ENCODE data around the gene HECTD1. TPM values are rescaled to one million over a fixed set of nuclear protein-coding genes. Genes with fewer than 3 reads are reported as not detected.
A peak's percentile ranks its signal among the peaks of the same experiment; 100 is the strongest.

Gene HECTD1
- total RNA-seq, 1 donor from 2014 or later = 161 TPM

- Histone ChIP-seq H3K4me1 (no peaks in the 10 kb centered on the region), H3K36me3 (peaks cover 14% of the 10 kb centered on the region), H3K4me3 (no peak overlapping the region), H3K27me3 (no peaks in the 10 kb centered on the region), H3K9me3 (no peaks in the 10 kb centered on the region), H3K27ac (no peak overlapping the region)
- DNase-seq = no peak
- intact Hi-C loops (cut with DNase I) = loop anchor here (10.0 kb wide), 1 partner anchor 96 kb away; no protein-coding TSS in a partner anchor
- no peak for ATAC-seq
- TF ChIP-seq CTCF (IDR thresholded peaks at IDR 0.05) = no peak
Measured at GRCh38 chr14:31080484-31080883, 127.1 kb downstream of the HECTD1 start.

DNA sequence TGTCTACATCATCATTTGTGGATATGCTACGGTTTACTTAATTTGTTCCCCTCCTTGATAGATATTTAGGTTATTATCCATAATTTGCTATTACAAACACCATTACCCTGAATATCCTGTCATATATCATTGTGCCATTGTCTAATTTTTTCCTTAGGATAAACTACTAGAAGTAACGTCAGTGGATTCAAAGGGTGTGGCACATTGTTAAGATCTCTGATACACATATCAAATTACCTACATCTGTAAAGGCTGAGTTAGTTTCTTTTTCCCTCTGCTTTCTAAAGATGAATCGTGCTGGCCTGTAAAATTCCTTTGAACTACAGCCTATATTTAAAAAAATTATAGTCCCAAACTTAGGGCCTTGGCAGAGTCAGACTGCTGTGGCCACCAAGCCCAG, 127.5 kb downstream of the HECTD1 start:
- intact Hi-C loops (cut with DNase I) = loop anchor here (10.0 kb wide), 1 partner anchor 95 kb away; no protein-coding TSS in a partner anchor
- DNase-seq (no peak), ATAC-seq (no peak)
- H3K4me1 ChIP-seq = no peaks in the 10 kb centered on the region
- no peak overlapping the region for H3K27ac ChIP-seq
- no peaks in the 10 kb centered on the region for H3K9me3 ChIP-seq
- TF ChIP-seq CTCF (IDR thresholded peaks at IDR 0.05) = no peak
- no peaks in the 10 kb centered on the region for H3K27me3 ChIP-seq
- H3K4me3 ChIP-seq = no peak overlapping the region
- H3K36me3 ChIP-seq = peaks cover 14% of the 10 kb centered on the region

- H3K36me3 ChIP-seq = peaks cover 9% of the 10 kb centered on the region
- intact Hi-C loops (cut with DNase I) = loop anchor here (10.0 kb wide), 1 partner anchor 54 kb away; the partner anchor contains the start of genes AP4S1 and STRN3
- no peak for ATAC-seq
Measured at GRCh38 chr14:31078766-31079165, 128.8 kb downstream of the HECTD1 start.

GRCh38 chr14:31075144-31075543, 132.4 kb downstream of the HECTD1 start:
- no peak for ATAC-seq
- DNase-seq = no peak
- Histone ChIP-seq H3K36me3 (no peaks in the 10 kb centered on the region), H3K4me1 (no peaks in the 10 kb centered on the region), H3K4me3 (no peak overlapping the region), H3K27me3 (no peaks in the 10 kb centered on the region), H3K27ac (no peak overlapping the region), H3K9me3 (no peaks in the 10 kb centered on the region)
- TF ChIP-seq CTCF (IDR thresholded peaks at IDR 0.05) = no peak
- intact Hi-C loops (cut with DNase I) = loop anchor here (10.0 kb wide), 1 partner anchor 50 kb away; the partner anchor contains the start of genes AP4S1 and STRN3

More at GRCh38 chr14:31078766-31079165, 128.8 kb downstream of the HECTD1 start:
- no peak for TF ChIP-seq CTCF (IDR thresholded peaks at IDR 0.05)
- Histone ChIP-seq H3K27me3 (no peaks in the 10 kb centered on the region), H3K4me1 (no peaks in the 10 kb centered on the region), H3K27ac (no peak overlapping the region), H3K9me3 (no peaks in the 10 kb centered on the region), H3K4me3 (no peak overlapping the region)
- DNase-seq = no peak

DNA sequence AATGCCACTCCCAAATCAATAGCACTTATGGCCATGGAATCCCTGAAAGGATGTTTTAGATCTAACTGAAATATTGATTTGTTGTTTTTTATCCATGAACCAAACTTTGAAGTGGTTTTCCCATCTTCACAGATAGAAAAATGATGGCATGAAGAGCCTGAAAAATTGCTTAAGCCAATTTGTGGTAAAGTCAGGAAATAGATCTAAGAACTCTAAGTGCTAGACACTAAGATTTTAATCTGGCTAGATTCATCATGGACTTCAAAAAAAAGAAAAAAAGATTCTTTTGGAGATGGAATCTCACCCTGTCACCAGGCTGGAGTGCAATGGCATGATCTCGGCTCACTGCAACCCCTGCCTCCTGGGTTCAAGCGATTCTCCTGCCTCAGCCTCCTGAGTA, 136.4 kb downstream of the HECTD1 start:
- intact Hi-C loops (cut with DNase I) = loop anchor here (10.0 kb wide), 1 partner anchor 46 kb away; the partner anchor contains the start of genes AP4S1 and STRN3
- Histone ChIP-seq H3K4me1 (peaks cover 7% of the 10 kb centered on the region), H3K36me3 (no peaks in the 10 kb centered on the region), H3K27me3 (no peaks in the 10 kb centered on the region), H3K9me3 (no peaks in the 10 kb centered on the region), H3K27ac (no peak overlapping the region), H3K4me3 (no peak overlapping the region)
- ATAC-seq (no peak), DNase-seq (no peak)
- TF ChIP-seq CTCF (IDR thresholded peaks at IDR 0.05) = no peak

DNA sequence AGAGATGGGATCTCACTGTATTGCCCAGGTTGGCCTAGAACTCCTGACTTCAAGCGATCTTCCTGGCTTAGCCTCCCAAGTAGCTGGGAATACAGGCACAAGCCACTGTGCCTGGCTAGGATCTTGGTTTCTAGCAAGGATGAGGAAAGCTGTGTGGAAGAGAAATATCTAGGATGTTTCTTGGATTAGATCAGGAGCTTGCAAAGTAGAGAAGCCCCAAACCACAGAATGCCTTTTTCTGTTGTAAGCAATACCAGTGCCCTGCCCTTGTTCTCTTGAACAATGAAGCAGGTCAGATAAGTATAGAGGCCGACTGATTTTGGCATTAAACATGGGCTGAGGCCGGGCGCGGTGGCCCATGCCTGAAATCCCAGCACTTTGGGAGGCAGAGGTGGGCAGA, 137.2 kb downstream of the HECTD1 start:
- no peaks in the 10 kb centered on the region for H3K9me3 ChIP-seq
- peak; percentile 66 for ATAC-seq
- intact Hi-C loops (cut with DNase I) = loop anchor here (10.0 kb wide), 1 partner anchor 46 kb away; the partner anchor contains the start of genes AP4S1 and STRN3
- no peak overlapping the region for H3K4me3 ChIP-seq
- H3K27me3 ChIP-seq = no peaks in the 10 kb centered on the region
- no peak for DNase-seq
- peaks cover 7% of the 10 kb centered on the region for H3K4me1 ChIP-seq
- H3K27ac ChIP-seq = no peak overlapping the region
- TF ChIP-seq CTCF (IDR thresholded peaks at IDR 0.05) = no peak
- H3K36me3 ChIP-seq = no peaks in the 10 kb centered on the region
